Bladder microvascular endothelial cell (primary cell): Measurements from ENCODE around the gene CLDN17. TPM values are rescaled to one million over a fixed set of nuclear protein-coding genes. Genes with fewer than 3 reads are reported as not detected.

Experiments
- total RNA-seq: library from RNA; depleted of rRNA; stranded (reverse); fragments of >200 nt; gene quantifications from 2 replicates; pipeline ENCODE4 v1.2.3, GENCODE V29; 2014

CLDN17 gene, protein sequence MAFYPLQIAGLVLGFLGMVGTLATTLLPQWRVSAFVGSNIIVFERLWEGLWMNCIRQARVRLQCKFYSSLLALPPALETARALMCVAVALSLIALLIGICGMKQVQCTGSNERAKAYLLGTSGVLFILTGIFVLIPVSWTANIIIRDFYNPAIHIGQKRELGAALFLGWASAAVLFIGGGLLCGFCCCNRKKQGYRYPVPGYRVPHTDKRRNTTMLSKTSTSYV
- not detected in 2 replicates for total RNA-seq

DNA sequence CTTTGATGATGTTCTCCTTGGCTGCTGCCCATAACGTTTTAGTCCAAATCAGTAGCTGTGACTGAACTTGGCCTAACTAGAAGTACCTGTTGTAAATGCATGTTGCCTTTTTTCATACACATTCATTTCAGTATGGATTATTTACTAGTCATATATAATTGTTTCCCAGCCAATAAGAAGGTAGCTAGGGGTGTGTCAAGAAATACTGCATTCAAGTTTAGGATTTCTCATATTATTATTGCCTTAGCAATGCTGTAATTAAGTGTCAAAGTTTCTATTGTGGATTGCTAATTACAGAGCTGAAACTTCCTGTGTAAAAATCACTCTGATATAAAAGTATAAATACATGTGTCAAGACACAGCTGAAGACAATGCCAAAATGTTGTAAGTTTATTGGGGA lies at the start of gene CLDN17:
Gene CLDN17 (minus strand): TSS at position 101 of the 400 bp plus-strand sequence. CDS start 188 bp downstream, outside the sequence.

DNA sequence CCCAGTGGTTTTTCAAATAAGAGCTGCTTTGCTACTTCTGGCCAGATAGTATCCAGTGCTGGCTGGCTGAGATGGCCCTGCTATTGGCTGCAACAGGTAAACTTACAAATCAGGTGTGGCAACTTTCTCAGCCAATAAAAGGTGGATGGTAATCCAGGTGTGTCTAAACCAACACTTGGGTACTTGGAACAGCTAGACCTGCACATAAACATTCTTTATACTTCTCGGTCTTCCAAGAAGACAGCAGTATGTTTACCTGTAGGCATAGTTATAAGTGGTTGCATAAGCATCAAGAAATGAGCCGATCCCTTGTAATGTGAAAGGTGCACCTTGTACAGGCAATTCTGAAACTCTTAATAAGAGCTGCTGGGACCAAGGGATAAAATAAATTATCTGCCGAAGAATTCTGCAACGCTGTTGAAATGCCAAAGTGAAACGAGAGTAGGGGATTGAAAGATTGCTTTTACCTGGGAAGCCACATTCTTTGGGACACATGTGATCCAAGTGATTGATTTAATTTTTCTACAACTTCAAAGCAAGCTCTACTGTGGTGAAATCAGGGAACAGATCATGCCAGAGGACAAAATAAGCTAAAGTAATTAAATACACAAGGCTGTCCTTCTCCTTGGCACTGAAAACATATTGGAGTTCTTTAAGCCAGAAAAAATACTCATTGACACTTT lies 49.6 kb upstream of the CLDN17 start, which contains the start of gene CLDN8:
Gene CLDN8 (minus strand): TSS at position 57 of the 683 bp plus-strand sequence. CDS start 172 bp downstream, outside the sequence.

Other genes with a start within 250 kb of the CLDN17 start
- not detected in 2 replicates for gene GRIK1, start 226.8 kb downstream of the CLDN17 start, total RNA-seq
- gene CLDN8, start 49.3 kb upstream of the CLDN17 start, total RNA-seq = not detected in 2 replicates
- not detected in 2 replicates for gene KRTAP24-1, start 116.1 kb upstream of the CLDN17 start, total RNA-seq
- not detected in 2 replicates for gene KRTAP25-1, start 122.7 kb upstream of the CLDN17 start, total RNA-seq
- gene KRTAP26-1, start 153.5 kb upstream of the CLDN17 start, total RNA-seq = not detected in 2 replicates
- gene KRTAP27-1, start 170.9 kb upstream of the CLDN17 start, total RNA-seq = not detected in 2 replicates
- not detected in 2 replicates for gene KRTAP23-1, start 181.8 kb upstream of the CLDN17 start, total RNA-seq
- gene KRTAP13-2, start 205.5 kb upstream of the CLDN17 start, total RNA-seq = not detected in 2 replicates
- gene KRTAP13-1, start 229.2 kb upstream of the CLDN17 start, total RNA-seq = not detected in 2 replicates